HT-29 (cell line): ENCODE measurements around the gene L3MBTL1. TPM values are rescaled to one million over a fixed set of nuclear protein-coding genes. Genes with fewer than 3 reads are reported as not detected.

Experiments used
- DNase-seq: peaks from one replicate; pipeline ENCODE4 v3.0.0-alpha.2; 2015; ENCODE audit warnings: low spot score
- total RNA-seq: library from RNA; depleted of rRNA; stranded (reverse); fragments of >200 nt; shearing (Covaris generic); gene quantifications from 2 replicates; pipeline ENCODE4 v1.2.3, GENCODE V29; 2014; rRNA removed

L3MBTL1 gene
- 9.7 and 9.9 TPM in 2 replicates for total RNA-seq

GRCh38 chr20:43507150-43508080, at the start of gene L3MBTL1:
TSS of gene L3MBTL1 (plus strand) at chr20:43507697. CDS start at chr20:43513504, 5,807 bp downstream.
- peak; percentile 26 for DNase-seq

- DNase-seq, result no peak
Measured at GRCh38 chr20:43458422-43458924, 49.0 kb upstream of the L3MBTL1 start.

GRCh38 chr20:43459022-43459942, 48.2 kb upstream of the L3MBTL1 start:
- DNase-seq, result peak; percentile 60

GRCh38 chr20:43460172-43460829, 47.2 kb upstream of the L3MBTL1 start:
- DNase-seq, result no peak

GRCh38 chr20:43460830-43461200, 46.7 kb upstream of the L3MBTL1 start:
- no peak for DNase-seq

GRCh38 chr20:43461894-43462659, 45.4 kb upstream of the L3MBTL1 start:
- DNase-seq, result no peak

GRCh38 chr20:43462660-43463526, 44.6 kb upstream of the L3MBTL1 start:
- DNase-seq, result no peak

GRCh38 chr20:43463527-43464218, 43.8 kb upstream of the L3MBTL1 start:
- no peak for DNase-seq

GRCh38 chr20:43464219-43464790, 43.2 kb upstream of the L3MBTL1 start:
- DNase-seq, result no peak

GRCh38 chr20:43465625-43465943, 41.9 kb upstream of the L3MBTL1 start:
- DNase-seq, result no peak

- no peak for DNase-seq
Measured at GRCh38 chr20:43467589-43467988, 39.9 kb upstream of the L3MBTL1 start.

- no peak for DNase-seq
Measured at GRCh38 chr20:43472671-43473380, 34.7 kb upstream of the L3MBTL1 start.

GRCh38 chr20:43473381-43473704, 34.2 kb upstream of the L3MBTL1 start:
- DNase-seq, result no peak

GRCh38 chr20:43477193-43477592, 30.3 kb upstream of the L3MBTL1 start:
- DNase-seq, result no peak

- no peak for DNase-seq
Measured at GRCh38 chr20:43477619-43478018, 29.9 kb upstream of the L3MBTL1 start.

GRCh38 chr20:43490038-43490437, 17.5 kb upstream of the L3MBTL1 start:
- no peak for DNase-seq

GRCh38 chr20:43492101-43492500, 15.4 kb upstream of the L3MBTL1 start:
- no peak for DNase-seq

GRCh38 chr20:43495388-43495787, 12.1 kb upstream of the L3MBTL1 start:
- DNase-seq, result no peak
